MG63 (cell line): Measurements from ENCODE around the gene DTNB. TPM values are rescaled to one million over a fixed set of nuclear protein-coding genes. Genes with fewer than 3 reads are reported as not detected.
"Not testable (repeated sequence)": the region's sequence is repeated elsewhere in the genome, so short reads cannot be mapped to it uniquely, and the experiment has no call there.

Experiments used
- DNase-seq: peaks from one replicate; pipeline ENCODE4 v3.0.0-alpha.2; 2020
- H3K27me3 ChIP-seq: fragments of 250-450 bp; sonication (Bioruptor Pico); 2 replicates; pipeline ENCODE4 v1.5.1; 2020; ENCODE audit warnings: mild to moderate bottlenecking, moderate library complexity
- H3K36me3 ChIP-seq: fragments of 250-450 bp; sonication (Bioruptor Pico); 2 replicates; pipeline ENCODE4 v1.5.1; 2020; ENCODE audit warnings: mild to moderate bottlenecking, moderate library complexity
- H3K4me3 ChIP-seq: fragments of 250-450 bp; sonication (Bioruptor Pico); 2 replicates; pipeline ENCODE4 v1.5.1; 2020; ENCODE audit warnings: mild to moderate bottlenecking, moderate library complexity
- H3K9me3 ChIP-seq: fragments of 250-450 bp; sonication (Bioruptor Pico); 2 replicates; pipeline ENCODE4 v1.5.1; 2020; ENCODE audit warnings: mild to moderate bottlenecking, moderate library complexity
- total RNA-seq: library from RNA; depleted of rRNA; stranded (reverse); fragments of >200 nt; shearing (Covaris generic); gene quantifications from 2 replicates; pipeline ENCODE4 v1.2.3, GENCODE V29; 2014; ENCODE audit warnings: low replicate concordance

The DTNB gene
- total RNA-seq, 1 experiment from 2014 or later = 8.2 TPM

- no peaks in the 10 kb centered on the region; the same call in 1 of the 2 replicates for H3K9me3 ChIP-seq
- no peaks in the 10 kb centered on the region for H3K27me3 ChIP-seq
- H3K36me3 ChIP-seq = no peaks in the 10 kb centered on the region
- no peak for DNase-seq
- no peak overlapping the region for H3K4me3 ChIP-seq
Observed at GRCh38 chr2:25651782-25652455, 21.5 kb downstream of the DTNB start.

- Histone ChIP-seq H3K4me3 (no peak overlapping the region), H3K9me3 (no peaks in the 10 kb centered on the region; the same call in 1 of the 2 replicates), H3K36me3 (no peaks in the 10 kb centered on the region), H3K27me3 (no peaks in the 10 kb centered on the region)
- peak; percentile 22 for DNase-seq
Observed at GRCh38 chr2:25651066-25651465, 22.3 kb downstream of the DTNB start.

DNA sequence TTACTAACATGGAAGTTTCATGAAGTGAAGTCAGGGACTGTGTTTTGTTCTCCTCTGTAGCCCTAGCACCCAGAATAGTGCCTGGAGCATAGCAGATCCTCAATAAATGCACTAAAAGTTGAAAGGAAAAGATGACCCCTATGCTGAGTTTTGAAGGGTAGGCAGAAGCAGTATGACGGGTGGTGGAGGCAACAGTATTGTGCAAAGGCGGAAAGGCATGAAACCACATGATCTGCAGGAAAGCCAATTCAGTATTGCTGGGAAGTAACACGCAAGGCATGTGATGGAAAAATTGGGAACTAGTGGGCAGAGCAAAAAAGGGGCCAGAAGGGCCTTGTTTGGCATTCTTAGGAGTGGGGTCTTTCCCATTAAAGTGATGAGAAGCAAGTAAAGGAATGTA, 23.1 kb downstream of the DTNB start:
- no peaks in the 10 kb centered on the region for H3K36me3 ChIP-seq
- no peaks in the 10 kb centered on the region; the same call in 1 of the 2 replicates for H3K9me3 ChIP-seq
- no peak overlapping the region for H3K4me3 ChIP-seq
- no peaks in the 10 kb centered on the region for H3K27me3 ChIP-seq
- DNase-seq = no peak

DNA sequence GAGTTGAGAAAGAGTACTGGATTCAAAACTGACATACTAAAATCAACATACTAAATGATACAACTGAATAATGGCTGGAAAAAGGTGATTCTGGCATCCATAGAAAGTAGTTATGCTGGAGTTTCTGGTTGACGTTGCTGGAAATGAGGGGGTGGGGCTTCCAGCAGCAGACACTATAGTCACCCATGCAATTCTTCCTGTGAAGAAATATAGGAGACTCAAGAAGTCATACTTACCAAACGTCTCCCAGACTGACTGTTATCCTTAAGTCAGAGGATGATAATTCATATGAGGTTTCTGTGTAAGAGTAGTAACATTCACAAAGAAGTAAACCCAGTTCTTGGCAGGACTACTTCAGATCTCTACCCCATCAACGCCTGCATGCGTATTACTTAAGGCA, 23.6 kb downstream of the DTNB start:
- Histone ChIP-seq H3K27me3 (no peaks in the 10 kb centered on the region), H3K36me3 (no peaks in the 10 kb centered on the region), H3K4me3 (no peak overlapping the region), H3K9me3 (no peaks in the 10 kb centered on the region; the same call in 1 of the 2 replicates)
- DNase-seq = no peak

- H3K27me3 ChIP-seq = no peaks in the 10 kb centered on the region
- H3K36me3 ChIP-seq = no peaks in the 10 kb centered on the region
- H3K9me3 ChIP-seq = no peaks in the 10 kb centered on the region
- DNase-seq = no peak
- no peak overlapping the region for H3K4me3 ChIP-seq
Observed at GRCh38 chr2:25642298-25642697, 31.1 kb downstream of the DTNB start.

DNA sequence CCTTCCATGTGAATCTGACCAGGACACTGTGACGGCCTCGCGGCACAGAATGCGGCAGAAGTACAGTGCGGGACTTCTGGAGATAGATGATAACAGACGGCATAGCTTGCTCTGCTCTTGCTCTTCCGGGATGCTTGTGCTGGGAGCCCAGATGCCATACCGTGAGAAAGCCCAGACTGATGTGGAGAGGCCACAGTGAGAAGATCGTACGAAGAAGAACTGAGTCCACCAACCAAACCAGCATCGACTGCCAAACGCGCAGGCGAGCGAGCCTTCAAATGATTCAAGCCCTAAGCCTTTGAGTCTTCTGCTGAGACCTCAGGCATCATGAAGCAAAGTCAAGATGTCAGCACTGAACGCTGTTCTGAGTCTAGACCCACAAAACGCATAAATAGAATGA, 33.7 kb downstream of the DTNB start:
- Histone ChIP-seq H3K9me3 (no peaks in the 10 kb centered on the region), H3K27me3 (no peaks in the 10 kb centered on the region), H3K4me3 (no peak overlapping the region), H3K36me3 (no peaks in the 10 kb centered on the region)
- DNase-seq = no peak

GRCh38 chr2:25639131-25639530, 34.2 kb downstream of the DTNB start:
- no peaks in the 10 kb centered on the region for H3K36me3 ChIP-seq
- no peak overlapping the region for H3K4me3 ChIP-seq
- no peak for DNase-seq
- no peaks in the 10 kb centered on the region for H3K27me3 ChIP-seq
- no peaks in the 10 kb centered on the region for H3K9me3 ChIP-seq

- no peaks in the 10 kb centered on the region for H3K27me3 ChIP-seq
- DNase-seq = no peak
- no peaks in the 10 kb centered on the region for H3K9me3 ChIP-seq
- no peak overlapping the region for H3K4me3 ChIP-seq
- no peaks in the 10 kb centered on the region for H3K36me3 ChIP-seq
Observed at GRCh38 chr2:25635797-25636196, 37.6 kb downstream of the DTNB start.

- H3K9me3 ChIP-seq, H3K4me3 ChIP-seq, H3K36me3 ChIP-seq, DNase-seq, H3K27me3 ChIP-seq: not testable (repeated sequence)
Observed at GRCh38 chr2:25633801-25634200, 39.6 kb downstream of the DTNB start.

DNA sequence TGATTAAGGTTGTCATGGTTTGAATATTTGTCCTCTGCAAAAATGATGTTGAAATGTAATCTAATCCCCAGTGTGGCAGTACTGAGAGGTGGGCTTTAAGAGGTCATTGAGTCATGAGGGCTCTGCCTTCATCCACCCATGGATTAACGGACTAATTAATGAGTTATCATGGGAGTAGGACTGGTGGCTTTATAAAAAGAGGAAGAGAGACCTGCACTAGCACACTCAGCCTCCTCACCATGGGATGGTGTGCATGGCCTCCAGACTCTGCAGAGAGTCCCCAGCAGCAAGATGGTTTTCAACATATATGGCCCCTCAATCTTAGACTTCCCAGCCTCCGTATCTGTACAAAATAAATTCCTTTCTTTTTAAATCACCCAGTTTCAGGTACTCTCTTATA, 41.0 kb downstream of the DTNB start:
- Histone ChIP-seq H3K4me3 (no peak overlapping the region), H3K36me3 (no peaks in the 10 kb centered on the region), H3K27me3 (no peaks in the 10 kb centered on the region), H3K9me3 (no peaks in the 10 kb centered on the region)
- DNase-seq = no peak

DNA sequence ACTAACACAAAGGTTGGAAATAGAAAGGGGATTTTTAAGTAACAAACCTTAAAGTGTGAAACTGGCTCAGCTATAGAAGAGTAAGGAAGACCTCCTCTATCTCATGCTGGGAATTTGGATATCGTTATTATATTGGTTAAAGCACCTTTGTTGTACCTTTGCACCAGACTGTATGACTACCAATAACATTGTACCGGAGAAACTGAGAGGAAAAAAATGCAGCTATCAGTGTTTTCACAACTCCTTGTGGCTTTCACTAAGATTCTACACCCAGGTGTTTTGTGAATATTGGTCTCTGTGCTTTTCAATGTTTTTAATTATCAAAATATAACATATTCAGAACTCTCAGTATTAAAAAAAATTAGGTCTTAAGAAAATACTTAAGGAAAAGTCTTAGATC, 48.7 kb downstream of the DTNB start:
- no peak for DNase-seq
- no peaks in the 10 kb centered on the region for H3K9me3 ChIP-seq
- H3K36me3 ChIP-seq = no peaks in the 10 kb centered on the region

DNA sequence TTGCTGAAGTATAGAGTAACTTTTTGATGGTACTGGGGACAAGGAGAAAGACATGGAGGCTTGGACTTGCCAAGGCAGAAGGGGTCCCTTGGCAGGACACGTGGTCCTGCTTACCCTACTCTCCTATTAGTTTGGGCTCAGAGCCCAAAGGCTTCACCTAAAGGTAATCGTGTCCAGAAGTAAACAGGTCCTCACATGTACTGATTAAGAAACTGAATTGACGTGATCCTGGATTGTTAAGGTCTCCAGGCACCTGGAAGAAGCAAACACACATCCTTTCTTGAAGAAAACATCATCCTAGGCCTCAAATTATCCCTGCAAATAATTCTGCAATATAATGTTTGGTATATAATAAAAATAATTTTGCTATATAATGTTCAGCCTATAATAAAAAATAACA, 50.0 kb downstream of the DTNB start:
- no peak for DNase-seq
- Histone ChIP-seq H3K36me3 (no peaks in the 10 kb centered on the region), H3K9me3 (no peaks in the 10 kb centered on the region), H3K27me3 (no peaks in the 10 kb centered on the region), H3K4me3 (no peak overlapping the region)

More for the DNA sequence above, 48.7 kb downstream of the DTNB start:
- no peak overlapping the region for H3K4me3 ChIP-seq
- no peaks in the 10 kb centered on the region for H3K27me3 ChIP-seq

GRCh38 chr2:25620711-25621110, 52.7 kb downstream of the DTNB start:
- Histone ChIP-seq H3K36me3 (no peaks in the 10 kb centered on the region), H3K9me3 (no peaks in the 10 kb centered on the region), H3K27me3 (no peaks in the 10 kb centered on the region), H3K4me3 (no peak overlapping the region)
- DNase-seq = no peak

GRCh38 chr2:25620077-25620476, 53.3 kb downstream of the DTNB start:
- Histone ChIP-seq H3K9me3 (no peaks in the 10 kb centered on the region), H3K36me3 (no peaks in the 10 kb centered on the region), H3K27me3 (no peaks in the 10 kb centered on the region), H3K4me3 (no peak overlapping the region)
- DNase-seq = no peak

- DNase-seq = no peak
- Histone ChIP-seq H3K27me3 (no peaks in the 10 kb centered on the region), H3K4me3 (no peak overlapping the region), H3K36me3 (no peaks in the 10 kb centered on the region), H3K9me3 (no peaks in the 10 kb centered on the region)
Observed at GRCh38 chr2:25619185-25619584, 54.2 kb downstream of the DTNB start.

DNA sequence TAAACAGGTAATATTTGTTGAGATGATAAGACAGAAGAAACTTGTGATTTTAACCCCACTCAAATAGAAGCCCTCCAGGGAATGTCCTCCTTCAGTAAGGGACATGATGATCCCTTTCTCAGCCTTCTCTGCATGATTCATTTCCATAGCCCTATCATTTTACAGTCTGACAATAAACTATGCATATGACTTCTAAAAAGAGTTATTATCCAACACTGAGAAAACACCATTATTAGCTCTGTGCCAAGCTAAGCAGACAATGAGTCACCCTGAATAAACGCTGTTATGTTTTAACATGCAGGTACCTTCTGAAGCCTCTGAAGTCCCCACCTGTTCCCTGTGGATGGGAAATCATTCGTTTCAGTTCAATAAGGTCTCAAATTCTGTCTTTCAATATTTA, 54.7 kb downstream of the DTNB start:
- no peaks in the 10 kb centered on the region for H3K9me3 ChIP-seq
- DNase-seq = peak; percentile 14
- H3K36me3 ChIP-seq = no peaks in the 10 kb centered on the region
- H3K27me3 ChIP-seq = no peaks in the 10 kb centered on the region
- no peak overlapping the region for H3K4me3 ChIP-seq

DNA sequence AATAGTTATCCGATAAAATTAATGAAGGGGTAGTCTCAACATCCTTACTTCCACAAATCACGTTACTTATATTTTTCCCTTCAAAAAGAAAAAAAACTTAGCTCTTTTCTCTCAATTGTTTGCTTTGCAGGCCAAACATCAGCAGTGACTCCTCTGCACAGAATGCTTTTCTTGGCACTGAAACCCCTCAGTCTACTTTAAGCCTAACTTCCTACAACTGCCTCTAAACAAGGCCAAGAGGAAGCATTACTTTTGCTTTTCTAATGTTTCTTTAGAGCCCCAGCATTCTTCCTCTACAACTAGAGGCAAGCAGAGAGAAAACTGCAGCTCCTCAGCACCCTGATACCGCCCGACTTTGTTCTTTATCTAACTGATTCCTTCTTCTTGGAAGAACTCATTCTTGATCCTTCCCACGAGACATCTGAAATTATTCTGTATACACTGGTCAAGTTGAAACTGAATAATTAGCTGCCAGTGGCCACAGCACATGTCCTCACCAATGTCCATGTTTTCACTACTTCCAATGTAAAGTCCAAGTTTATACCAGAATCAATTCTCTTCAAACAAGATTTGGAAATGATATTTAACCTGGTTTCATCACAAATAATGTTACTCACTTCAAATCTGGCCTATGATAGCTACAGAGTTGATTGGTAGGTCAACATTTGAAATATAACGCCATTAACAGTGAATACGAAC, 55.3 kb downstream of the DTNB start:
- Histone ChIP-seq H3K27me3 (no peaks in the 10 kb centered on the region), H3K36me3 (no peaks in the 10 kb centered on the region), H3K9me3 (no peaks in the 10 kb centered on the region), H3K4me3 (no peak overlapping the region)
- peak; percentile 63 for DNase-seq

GRCh38 chr2:25615920-25616319, 57.5 kb downstream of the DTNB start:
- H3K36me3 ChIP-seq = no peaks in the 10 kb centered on the region
- H3K9me3 ChIP-seq = no peaks in the 10 kb centered on the region
- no peak overlapping the region for H3K4me3 ChIP-seq
- no peaks in the 10 kb centered on the region for H3K27me3 ChIP-seq
- no peak for DNase-seq
